Stimulated activated CD8-positive, alpha-beta memory T cell treated with anti-CD3 and anti-CD28 coated beads, Interleukin-2, amount 100 ng/mL, for 1 hour (primary cell): ENCODE results near the gene OR5H15.
"Not testable (repeated sequence)": the region's sequence is repeated elsewhere in the genome, so short reads cannot be mapped to it uniquely, and the experiment has no call there.

Source experiments
- DNase-seq, 2 donors: peaks; one replicate each; pipeline ENCODE4 v3.0.0-alpha.2; 2020; ENCODE audit warnings: low read depth in 2 of 2

The OR5H15 gene

DNA sequence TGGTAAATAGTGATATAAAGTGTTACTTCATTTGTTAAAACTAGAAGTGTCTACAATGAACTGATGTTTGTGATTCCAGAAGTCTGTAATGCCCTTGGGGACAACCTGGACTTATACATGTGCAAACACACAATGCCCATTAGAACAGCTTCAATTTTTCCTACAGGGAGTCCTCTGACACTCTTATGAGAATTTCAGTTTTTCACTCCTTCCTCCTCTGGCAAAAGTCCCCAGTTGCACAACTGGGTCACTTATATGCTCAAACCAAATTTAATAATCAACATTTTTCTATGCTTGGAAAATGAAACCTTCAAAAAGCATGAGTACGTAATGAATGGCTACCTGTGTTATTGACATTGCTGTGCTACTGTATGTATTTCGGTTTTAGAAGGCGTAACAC is at the start of gene OR5H15:
Gene OR5H15, plus strand, starts transcription at position 301 of the 400 bp plus-strand sequence. CDS start 2,004 bp downstream, outside the sequence.
- no peak for DNase-seq

- DNase-seq = no peak
These were observed 36.1 kb upstream of the OR5H15 start, which contains the start of gene OR5H1 for GRCh38 chr3:98130421-98130820. Gene OR5H1, plus strand, starts transcription at chr3:98130721. Its CDS starts 1,977 bp downstream, at chr3:98132698.

DNA sequence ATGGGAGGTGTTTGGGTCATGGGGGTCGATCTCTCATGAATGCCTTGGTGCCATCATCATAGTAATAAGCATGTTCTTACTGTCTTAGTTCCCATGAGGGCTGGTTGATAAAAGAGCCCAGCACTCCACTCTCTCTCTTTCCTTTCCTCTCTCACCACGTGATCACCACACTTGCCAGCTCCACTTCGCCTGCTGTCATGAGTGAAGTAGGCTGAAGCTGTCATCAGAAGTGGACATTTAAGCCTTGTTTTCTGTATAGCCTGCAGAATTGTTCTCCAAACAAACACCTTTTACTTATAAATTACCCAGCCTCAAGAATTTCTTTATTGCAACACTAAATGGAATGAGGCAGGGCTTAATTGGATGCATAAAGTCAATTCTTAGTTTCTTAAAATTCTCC is 29.9 kb upstream of the OR5H15 start:
- DNase-seq = no peak

- DNase-seq = not testable (repeated sequence)
These were observed 28.5 kb upstream of the OR5H15 start for GRCh38 chr3:98137826-98138557.

- no peak for DNase-seq
These were observed 26.0 kb upstream of the OR5H15 start for GRCh38 chr3:98140531-98140930.

DNA sequence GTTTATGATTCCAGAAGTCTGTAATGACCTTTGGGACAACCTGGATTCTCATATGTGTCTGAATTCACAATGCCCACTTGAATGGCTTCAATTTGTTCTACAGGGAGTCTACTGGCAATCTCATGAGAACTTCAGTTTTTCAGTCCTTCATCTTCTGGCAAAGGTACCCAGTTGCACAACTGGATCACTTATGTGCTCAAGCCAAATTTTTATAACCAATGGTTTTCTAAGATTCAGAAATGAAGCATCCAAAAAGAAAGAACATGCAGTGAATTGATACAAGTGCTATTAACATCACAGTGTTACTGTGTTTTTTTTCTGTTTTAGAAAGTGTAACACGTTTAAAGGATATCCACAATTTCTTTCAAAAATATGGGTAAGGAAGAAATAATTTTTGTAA is 19.3 kb upstream of the OR5H15 start, which contains the start of gene OR5H14:
Gene OR5H14, plus strand, starts transcription at position 301 of the 400 bp plus-strand sequence. CDS start 1,907 bp downstream, outside the sequence.
- DNase-seq = no peak

DNA sequence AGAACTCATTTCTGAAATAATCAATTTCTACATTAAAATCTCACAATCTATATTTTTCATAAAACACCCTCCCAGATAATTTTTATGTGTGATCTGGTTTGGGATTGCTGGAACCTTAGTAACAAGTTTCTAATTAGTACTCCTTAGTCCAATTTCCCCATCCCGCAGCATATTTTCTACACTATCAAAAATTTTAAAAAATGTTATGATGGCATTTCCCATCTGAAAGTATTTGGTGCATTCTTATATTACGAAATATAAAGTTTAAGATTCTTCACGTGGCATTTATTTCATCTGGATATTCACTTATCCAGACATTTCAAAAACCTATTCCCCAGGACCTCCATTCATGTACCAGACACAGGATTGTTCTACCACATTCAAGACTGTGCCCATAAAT is 17.7 kb upstream of the OR5H15 start:
- DNase-seq = no peak

GRCh38 chr3:98149456-98149855 is 17.0 kb upstream of the OR5H15 start:
- not testable (repeated sequence) for DNase-seq

- no peak for DNase-seq
These were observed 15.3 kb upstream of the OR5H15 start for GRCh38 chr3:98151241-98151640.

GRCh38 chr3:98171071-98171470 is 4.6 kb downstream of the OR5H15 start:
- no peak for DNase-seq

- DNase-seq = no peak
These were observed 6.1 kb downstream of the OR5H15 start for GRCh38 chr3:98172621-98173020.

- no peak for DNase-seq
These were observed 13.9 kb downstream of the OR5H15 start for GRCh38 chr3:98180319-98180890.

DNA sequence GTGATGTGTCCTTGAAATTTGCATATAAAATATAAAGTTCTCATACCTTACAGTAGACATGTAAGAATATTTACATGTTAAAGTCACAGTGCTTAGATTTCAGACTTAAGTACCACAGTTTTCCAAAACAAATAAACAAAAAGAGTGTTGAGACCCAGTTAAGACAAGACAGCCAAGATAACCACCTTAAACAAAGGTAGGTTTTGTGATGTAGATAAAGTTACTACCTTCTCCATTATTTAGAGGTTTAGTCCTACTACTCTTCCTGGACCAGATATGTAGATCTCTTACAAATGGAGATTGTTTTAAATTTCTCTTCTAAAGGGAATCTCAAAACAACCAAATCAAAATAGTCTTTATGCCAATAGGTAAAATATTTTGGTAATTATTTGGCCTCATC is 15.7 kb downstream of the OR5H15 start:
- no peak for DNase-seq

DNA sequence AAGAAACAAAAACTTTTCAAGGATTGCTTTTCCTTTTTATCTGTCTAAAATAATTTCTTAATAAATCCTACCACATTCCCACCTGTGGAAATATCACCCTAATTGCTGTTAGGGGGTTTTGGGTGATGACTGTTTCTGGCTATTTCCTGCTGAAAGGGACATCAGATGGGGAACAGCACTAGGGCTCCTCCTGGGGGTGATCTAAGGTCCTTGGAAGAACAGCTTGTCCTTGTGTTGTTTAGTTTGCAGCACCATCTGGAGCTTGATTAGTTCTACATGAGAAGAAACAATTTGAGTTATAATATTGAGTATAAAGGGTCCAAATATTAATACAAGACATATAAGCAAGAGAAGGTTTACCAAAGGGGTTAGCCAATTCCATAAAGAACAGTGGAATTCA is 18.7 kb downstream of the OR5H15 start:
- no peak for DNase-seq

DNA sequence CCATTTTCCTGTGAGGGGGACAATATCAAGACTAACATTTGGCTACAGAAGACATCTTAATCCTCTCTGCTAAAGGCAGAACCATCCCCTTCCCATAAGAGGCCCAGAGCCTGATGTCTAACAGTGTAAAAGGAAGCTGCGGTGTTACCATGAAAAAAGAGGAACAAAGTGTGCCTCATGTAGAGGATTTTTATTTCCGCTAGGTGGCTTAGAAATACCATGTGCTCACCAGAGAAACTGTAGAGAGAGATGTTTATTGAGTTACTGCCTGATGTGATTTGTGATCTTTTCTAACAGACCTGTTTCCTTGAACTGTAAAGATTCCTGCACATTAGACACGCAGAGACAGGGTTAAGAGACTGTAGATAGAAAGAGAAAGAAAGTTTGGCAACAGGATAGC is 22.0 kb downstream of the OR5H15 start:
- no peak for DNase-seq

DNA sequence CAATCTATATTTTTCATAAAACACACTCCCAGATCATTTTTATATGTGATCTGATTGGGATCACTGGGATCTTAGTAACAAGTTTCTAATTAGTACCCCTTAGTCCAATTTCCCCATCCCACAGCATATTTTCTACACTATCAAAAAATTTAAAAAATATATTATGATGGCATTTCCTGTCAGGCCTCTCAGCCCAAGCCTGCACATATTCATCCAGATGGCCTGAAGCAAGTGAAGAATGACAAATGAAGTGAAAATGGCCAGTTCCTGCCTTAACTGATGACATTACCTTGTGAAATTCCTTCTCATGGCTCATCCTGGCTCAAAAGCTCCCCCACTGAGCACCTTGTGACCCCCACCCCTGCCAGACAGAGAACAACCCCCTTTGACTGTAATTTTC is 24.4 kb downstream of the OR5H15 start:
- DNase-seq = not testable (repeated sequence)

GRCh38 chr3:98196293-98196692 is 29.8 kb downstream of the OR5H15 start:
- not testable (repeated sequence) for DNase-seq

DNA sequence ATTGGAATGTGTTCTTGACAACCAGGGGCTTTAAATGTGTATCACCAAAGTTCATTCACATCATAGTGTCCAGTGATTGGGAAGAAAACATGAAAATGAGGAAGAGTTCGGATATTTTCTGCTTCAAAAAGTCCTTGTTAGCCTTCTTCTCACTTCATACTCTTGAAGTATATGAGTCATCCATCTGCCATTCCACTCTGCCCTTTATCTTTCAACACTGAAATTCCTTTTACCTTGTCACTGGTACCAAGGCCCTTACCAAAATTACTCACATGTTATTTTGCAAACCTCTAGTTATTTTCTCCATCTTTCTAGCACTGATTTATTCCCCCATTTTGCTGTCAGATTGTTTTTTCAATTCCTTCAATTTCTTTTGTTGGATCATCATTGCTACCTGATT is 32.5 kb downstream of the OR5H15 start:
- no peak for DNase-seq

DNA sequence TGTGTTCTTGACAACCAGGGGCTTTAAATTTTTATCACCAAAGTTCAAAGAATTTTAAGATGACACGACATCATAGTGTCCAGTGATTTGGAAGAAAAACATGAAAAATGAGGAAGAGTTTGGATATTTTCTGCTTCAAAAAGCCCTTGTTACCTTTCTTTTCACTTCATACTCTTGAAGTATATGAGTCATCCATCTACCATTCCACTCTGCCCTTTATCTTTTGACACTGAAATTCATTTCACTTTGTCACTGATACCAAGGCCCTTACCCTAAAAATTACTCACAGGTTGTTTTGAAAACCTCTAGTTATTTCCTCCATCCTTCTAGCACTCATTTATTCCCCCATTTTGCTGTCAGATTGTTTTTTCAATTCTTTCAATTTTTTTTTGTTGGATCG is 42.7 kb downstream of the OR5H15 start:
- no peak for DNase-seq

GRCh38 chr3:98213276-98213675 is 46.8 kb downstream of the OR5H15 start:
- no peak for DNase-seq

DNA sequence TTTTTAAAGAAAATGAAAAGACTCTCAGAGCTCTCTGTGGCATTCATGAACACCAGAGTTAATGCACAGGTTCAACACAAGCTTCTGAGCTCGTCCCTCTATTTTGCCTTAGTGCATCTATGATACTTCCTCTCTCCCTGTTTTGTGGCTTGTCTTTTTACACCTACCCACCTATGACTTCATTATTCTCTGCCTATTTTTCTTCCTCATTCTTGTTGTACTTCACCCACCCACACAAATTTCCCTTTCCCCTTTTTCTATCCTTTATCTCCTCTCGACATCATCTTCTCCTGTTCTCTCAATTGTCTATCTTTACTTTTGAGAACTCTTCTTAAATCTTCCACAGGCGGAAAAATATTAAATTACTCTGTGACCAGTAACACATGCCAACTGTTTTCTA is 48.6 kb downstream of the OR5H15 start:
- DNase-seq = no peak
